Measurements from ENCODE around the gene AVPR2. TPM values are rescaled to one million over a fixed set of nuclear protein-coding genes. Genes with fewer than 3 reads are reported as not detected.

AVPR2 gene
- total and polyA plus RNA-seq, 2 donors (not counting 1 experiment from before 2014, with no cell fraction given): 0.12 TPM; not detected in 1

DNA sequence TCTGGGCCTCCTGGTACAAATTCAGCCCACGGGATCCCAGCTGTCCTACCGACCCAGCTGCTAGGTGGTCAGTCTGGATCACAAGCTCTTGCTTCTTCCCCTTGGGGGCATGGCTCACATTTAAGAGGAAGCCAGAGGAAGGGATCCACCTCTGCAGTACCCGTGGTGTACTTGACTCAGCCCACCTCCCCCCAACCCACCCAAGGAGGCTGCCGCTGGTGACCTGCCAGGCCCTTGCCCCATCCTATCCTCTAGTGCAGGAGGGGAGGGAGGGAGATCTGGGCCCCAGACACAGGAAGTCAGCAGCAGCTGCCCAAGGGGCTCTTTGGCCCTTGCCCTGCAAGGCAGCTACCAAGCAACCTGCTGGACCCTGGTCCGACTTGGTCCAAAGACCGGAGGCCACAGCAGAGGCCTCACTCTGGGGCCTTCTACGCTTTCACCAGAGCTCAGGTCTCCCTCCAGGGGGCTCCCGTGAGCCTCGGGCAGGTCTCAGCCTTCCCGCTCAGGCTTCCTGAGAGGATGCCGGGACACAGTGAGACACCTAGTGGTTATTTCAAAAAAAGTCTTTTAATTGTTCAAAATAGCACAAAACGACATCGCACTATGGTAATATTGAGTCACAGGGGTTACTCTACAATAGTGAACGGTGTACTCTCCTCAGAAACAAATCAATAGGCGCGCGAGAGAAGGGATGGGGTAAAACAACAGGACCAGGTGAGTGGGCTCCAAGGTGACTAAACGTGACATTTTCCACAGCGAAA is 42.7 kb downstream of the AVPR2 start:
- H3K4me1 Mint-ChIP-seq: peaks cover 15% of the 10 kb centered on the region
- DNase-seq: peak; percentile 83

More for the DNA sequence above, 42.7 kb downstream of the AVPR2 start:
- peak overlapping the region; percentile 14 for H3K4me2 ChIP-seq (replicated peaks; ENCODE audit: low read depth, low read length, poor library complexity, severe bottlenecking)
- Mint-ChIP-seq H3K4me3 (no peak overlapping the region), H3K27ac (peak overlapping the region; percentile 34), H3K9me3 (ENCODE audit: insufficient read depth) (no peaks in the 10 kb centered on the region), H3K27me3 (no peaks in the 10 kb centered on the region)
- ATAC-seq (ENCODE audit: low read depth): peak; percentile 88
- H3K9ac ChIP-seq (ENCODE audit: low read length): no peak overlapping the region
- TF ChIP-seq, protein P1, sequence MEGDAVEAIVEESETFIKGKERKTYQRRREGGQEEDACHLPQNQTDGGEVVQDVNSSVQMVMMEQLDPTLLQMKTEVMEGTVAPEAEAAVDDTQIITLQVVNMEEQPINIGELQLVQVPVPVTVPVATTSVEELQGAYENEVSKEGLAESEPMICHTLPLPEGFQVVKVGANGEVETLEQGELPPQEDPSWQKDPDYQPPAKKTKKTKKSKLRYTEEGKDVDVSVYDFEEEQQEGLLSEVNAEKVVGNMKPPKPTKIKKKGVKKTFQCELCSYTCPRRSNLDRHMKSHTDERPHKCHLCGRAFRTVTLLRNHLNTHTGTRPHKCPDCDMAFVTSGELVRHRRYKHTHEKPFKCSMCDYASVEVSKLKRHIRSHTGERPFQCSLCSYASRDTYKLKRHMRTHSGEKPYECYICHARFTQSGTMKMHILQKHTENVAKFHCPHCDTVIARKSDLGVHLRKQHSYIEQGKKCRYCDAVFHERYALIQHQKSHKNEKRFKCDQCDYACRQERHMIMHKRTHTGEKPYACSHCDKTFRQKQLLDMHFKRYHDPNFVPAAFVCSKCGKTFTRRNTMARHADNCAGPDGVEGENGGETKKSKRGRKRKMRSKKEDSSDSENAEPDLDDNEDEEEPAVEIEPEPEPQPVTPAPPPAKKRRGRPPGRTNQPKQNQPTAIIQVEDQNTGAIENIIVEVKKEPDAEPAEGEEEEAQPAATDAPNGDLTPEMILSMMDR (IDR thresholded peaks at IDR 0.05): peak; percentile 80
- no peak for TF ChIP-seq EZH2 (IDR thresholded peaks at IDR 0.05; ENCODE audit: borderline replicate concordance, insufficient read depth, low read depth, low read length, poor library complexity, severe bottlenecking)
- no peaks in the 10 kb centered on the region for H4K20me1 ChIP-seq (ENCODE audit: control insufficient read depth, insufficient read depth, low read length, poor library complexity, severe bottlenecking)
- H3K4me3 ChIP-seq (ENCODE audit: control extremely low read depth in 1 of 5, extremely low read depth in 1 of 5, insufficient read depth in 1 of 5, low read depth in 2 of 5, low read length in 4 of 5): no peak overlapping the region
- peaks cover 9 to 39% of the 10 kb centered on the region in 2 donors for H3K4me1 ChIP-seq (ENCODE audit: control insufficient read depth in 2 of 2, insufficient read depth in 2 of 2, low read length in 2 of 2)
- ChIA-PET CTCF (interaction anchor here (0.7 to 15.4 kb wide), 19 partner anchors 11 to 1005 kb away, joined by 3 to 325 read pairs (median 4); partner anchors contain the start of genes ARHGAP4, IDH3G, NAA10 and PLXNB3), POLR2A (interaction anchor here (1.0 to 5.8 kb wide), 4 partner anchors 21 to 181 kb away, joined by 3 to 58 read pairs (median 4); partner anchors contain the start of gene ARHGAP4)
- H2AFZ ChIP-seq (ENCODE audit: insufficient read depth, low read depth, low read length, poor library complexity, severe bottlenecking): peak overlapping the region; percentile 8
- H3K27me3 ChIP-seq (replicated peaks in 1 of 4; ENCODE audit: control extremely low read depth in 1 of 4, control insufficient read depth in 3 of 4, insufficient read depth in 4 of 4, low read length in 3 of 4): no peaks in the 10 kb centered on the region
- no peaks in the 10 kb centered on the region for H3K9me3 ChIP-seq (ENCODE audit: control extremely low read depth in 1 of 3, control insufficient read depth in 2 of 3, insufficient read depth in 1 of 3, low read length in 2 of 3)
- H3K79me2 ChIP-seq (ENCODE audit: control insufficient read depth, insufficient read depth, low read length): peaks cover 14% of the 10 kb centered on the region
- intact Hi-C loops (cut with micrococcal nuclease): loop anchor here (1.0 kb wide), 2 partner anchors 22 to 24 kb away; partner anchors contain the start of gene HCFC1
- WGBS (ENCODE audit: insufficient coverage): 35% methylated on average over 4 of the region's 19 CpGs
- H3K36me3 ChIP-seq (replicated peaks in 1 of 2; ENCODE audit: control extremely low read depth in 1 of 2, control insufficient read depth in 1 of 2, extremely low read depth in 1 of 2, insufficient read depth in 2 of 2, low read length in 1 of 2): peaks cover 0 to 31% of the 10 kb centered on the region in 2 experiments
- H3K27ac ChIP-seq (ENCODE audit: low read length in 2 of 2): no peak overlapping the region
